Smooth muscle cell of bladder (primary cell): Measurements from ENCODE around the gene TGM2. TPM values are rescaled to one million over a fixed set of nuclear protein-coding genes. Genes with fewer than 3 reads are reported as not detected.

Experiments used
- total RNA-seq: library from RNA; depleted of rRNA; stranded (reverse); fragments of >200 nt; gene quantifications from 2 replicates; pipeline ENCODE4 v1.2.3, GENCODE V29; 2014

The TGM2 gene
- total RNA-seq = 114 and 241 TPM in 2 replicates

DNA sequence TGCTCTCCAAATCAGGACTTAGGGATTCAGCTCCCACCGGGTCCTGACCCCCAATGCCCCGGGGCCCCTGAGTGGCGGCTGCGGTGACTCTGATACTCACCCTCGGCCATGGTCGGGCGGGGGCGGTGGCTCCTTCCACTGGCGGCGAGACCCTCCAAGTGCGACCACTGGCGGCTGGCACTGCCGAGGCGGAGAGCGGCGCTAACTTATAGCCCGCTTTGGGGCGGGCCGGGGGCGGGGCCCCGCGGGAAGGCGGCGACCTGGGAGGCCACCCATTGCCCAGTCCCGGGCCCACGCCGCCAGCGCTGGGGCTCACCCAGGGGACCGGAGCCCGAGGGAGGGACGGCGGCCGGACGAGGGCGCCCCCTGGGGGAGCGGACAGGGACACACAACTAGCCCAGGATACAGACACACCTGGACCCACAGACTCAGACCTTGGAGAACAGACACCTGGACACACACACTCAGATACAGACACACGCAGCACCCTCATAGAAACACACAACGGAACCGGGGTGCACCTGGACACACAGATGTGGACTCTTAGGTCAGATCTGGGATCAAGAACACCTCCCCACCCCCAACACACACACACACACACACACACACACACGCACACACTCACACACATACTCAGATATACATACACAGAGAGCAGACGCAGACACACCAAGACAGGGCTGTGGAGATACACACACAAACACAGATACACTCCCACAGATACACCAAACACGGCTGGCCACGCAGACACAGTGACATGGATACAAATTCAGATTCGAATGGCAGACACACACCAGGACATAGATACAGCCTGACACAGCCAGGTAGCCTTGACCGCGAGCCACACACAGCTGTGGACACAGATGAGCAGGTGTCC, at the start of gene TGM2:
TGM2 (minus strand) TSS at position 182 of the 877 bp plus-strand sequence; CDS start at position 110, 72 bp downstream.

Other genes with a start within 250 kb of the TGM2 start
- 14.6 and 14.9 TPM in 2 replicates for gene TTI1, start 131.8 kb downstream of the TGM2 start, total RNA-seq
- gene RPRD1B, start 131.5 kb downstream of the TGM2 start, total RNA-seq = 15.6 and 18.9 TPM in 2 replicates
- gene KIAA1755, start 95.5 kb upstream of the TGM2 start, total RNA-seq = 0.43 and 1.9 TPM in 2 replicates
- gene BPI, start 138.9 kb upstream of the TGM2 start, total RNA-seq = not detected in 2 replicates
- 0.92 and 1.6 TPM in 2 replicates for gene LBP, start 181.2 kb upstream of the TGM2 start, total RNA-seq